ENCODE measurements around the gene ESPNL. TPM values are rescaled to one million over a fixed set of nuclear protein-coding genes. Genes with fewer than 3 reads are reported as not detected.

Gene ESPNL
- total RNA-seq, 2 experiments from 2014 or later: not detected

GRCh38 chr2:238094438-238095022, 5.6 kb upstream of the ESPNL start:
- ATAC-seq (ENCODE audit: poor library complexity) (no peak), DNase-seq (no peak)
- no peaks in the 10 kb centered on the region for H3K9me3 Mint-ChIP-seq
- no peaks in the 10 kb centered on the region for H3K36me3 Mint-ChIP-seq (ENCODE audit: low read depth)
- Histone ChIP-seq H3K4me1 (ENCODE audit: insufficient read depth, low read length) (no peaks in the 10 kb centered on the region), H3K27ac (ENCODE audit: low read depth in 1 of 2, low read length in 2 of 2) (no peak overlapping the region), H3K9me3 (ENCODE audit: control insufficient read depth in 1 of 2, insufficient read depth in 1 of 2, low read length in 2 of 2) (peaks cover 0 to 4% of the 10 kb centered on the region in 2 experiments), H3K36me3 (ENCODE audit: insufficient read depth, low read length) (peaks cover 7% of the 10 kb centered on the region), H3K27me3 (ENCODE audit: control insufficient read depth in 1 of 2, insufficient read depth in 2 of 2, low read length in 2 of 2) (no peaks in the 10 kb centered on the region), H3K4me3 (ENCODE audit: low read length) (no peak overlapping the region)
- H3K4me1 Mint-ChIP-seq (ENCODE audit: low read depth): no peaks in the 10 kb centered on the region
- no peak overlapping the region for H3K27ac Mint-ChIP-seq
- H3K4me3 Mint-ChIP-seq: no peak overlapping the region
- TF ChIP-seq CTCF (IDR thresholded peaks at IDR 0.05): no peak
- no peaks in the 10 kb centered on the region for H3K27me3 Mint-ChIP-seq
- intact Hi-C loops (cut with DNase I, micrococcal nuclease): no loop called here
- POLR2A ChIA-PET: no interaction called here
- CTCF ChIA-PET: no interaction called here

- POLR2A ChIA-PET: no interaction called here
- no peak overlapping the region for H3K27ac ChIP-seq (ENCODE audit: low read depth in 1 of 2, low read length in 2 of 2)
- ATAC-seq (ENCODE audit: poor library complexity) (no peak), DNase-seq (no peak)
- Mint-ChIP-seq H3K36me3 (ENCODE audit: low read depth) (no peaks in the 10 kb centered on the region), H3K4me1 (ENCODE audit: low read depth) (no peaks in the 10 kb centered on the region), H3K27me3 (no peaks in the 10 kb centered on the region), H3K4me3 (no peak overlapping the region), H3K27ac (no peak overlapping the region), H3K9me3 (no peaks in the 10 kb centered on the region)
- peaks cover 7% of the 10 kb centered on the region for H3K36me3 ChIP-seq (ENCODE audit: insufficient read depth, low read length)
- H3K9me3 ChIP-seq (ENCODE audit: control insufficient read depth in 1 of 2, insufficient read depth in 1 of 2, low read length in 2 of 2): peaks cover 0 to 4% of the 10 kb centered on the region in 2 experiments
- intact Hi-C loops (cut with DNase I, micrococcal nuclease): no loop called here
- H3K27me3 ChIP-seq (ENCODE audit: control insufficient read depth in 1 of 2, insufficient read depth in 2 of 2, low read length in 2 of 2): no peaks in the 10 kb centered on the region
- TF ChIP-seq CTCF (IDR thresholded peaks at IDR 0.05): no peak
- CTCF ChIA-PET: no interaction called here
- no peak overlapping the region for H3K4me3 ChIP-seq (ENCODE audit: low read length)
- H3K4me1 ChIP-seq (ENCODE audit: insufficient read depth, low read length): no peaks in the 10 kb centered on the region
Measured at GRCh38 chr2:238095143-238095542, 5.0 kb upstream of the ESPNL start.

GRCh38 chr2:238096311-238097011, 3.7 kb upstream of the ESPNL start:
- Mint-ChIP-seq H3K36me3 (ENCODE audit: low read depth) (no peaks in the 10 kb centered on the region), H3K4me1 (ENCODE audit: low read depth) (no peaks in the 10 kb centered on the region), H3K9me3 (no peaks in the 10 kb centered on the region), H3K27ac (no peak overlapping the region), H3K27me3 (no peaks in the 10 kb centered on the region), H3K4me3 (no peak overlapping the region)
- H3K9me3 ChIP-seq (ENCODE audit: control insufficient read depth in 1 of 2, insufficient read depth in 1 of 2, low read length in 2 of 2): peaks cover 0 to 4% of the 10 kb centered on the region in 2 experiments
- ChIA-PET POLR2A (no interaction called here), CTCF (no interaction called here)
- DNase-seq: no peak
- no peak overlapping the region for H3K27ac ChIP-seq (ENCODE audit: low read depth in 1 of 2, low read length in 2 of 2)
- ATAC-seq (ENCODE audit: poor library complexity): no peak
- intact Hi-C loops (cut with DNase I, micrococcal nuclease): no loop called here
- H3K27me3 ChIP-seq (ENCODE audit: control insufficient read depth in 1 of 2, insufficient read depth in 2 of 2, low read length in 2 of 2): no peaks in the 10 kb centered on the region
- no peak for TF ChIP-seq CTCF (IDR thresholded peaks at IDR 0.05)
- H3K4me3 ChIP-seq (ENCODE audit: low read length): no peak overlapping the region
- no peaks in the 10 kb centered on the region for H3K4me1 ChIP-seq (ENCODE audit: insufficient read depth, low read length)
- peaks cover 7% of the 10 kb centered on the region for H3K36me3 ChIP-seq (ENCODE audit: insufficient read depth, low read length)
